Stimulated activated naive CD4-positive, alpha-beta T cell (primary cell): Measurements from ENCODE around the gene SYT7.
"Not testable (repeated sequence)": the region's sequence is repeated elsewhere in the genome, so short reads cannot be mapped to it uniquely, and the experiment has no call there.

ENCODE experiments used
- DNase-seq, 6 experiments: peaks; one replicate each; lab custom pipeline; 2025; lab: John Stamatoyannopoulos, UW

Gene SYT7

DNA sequence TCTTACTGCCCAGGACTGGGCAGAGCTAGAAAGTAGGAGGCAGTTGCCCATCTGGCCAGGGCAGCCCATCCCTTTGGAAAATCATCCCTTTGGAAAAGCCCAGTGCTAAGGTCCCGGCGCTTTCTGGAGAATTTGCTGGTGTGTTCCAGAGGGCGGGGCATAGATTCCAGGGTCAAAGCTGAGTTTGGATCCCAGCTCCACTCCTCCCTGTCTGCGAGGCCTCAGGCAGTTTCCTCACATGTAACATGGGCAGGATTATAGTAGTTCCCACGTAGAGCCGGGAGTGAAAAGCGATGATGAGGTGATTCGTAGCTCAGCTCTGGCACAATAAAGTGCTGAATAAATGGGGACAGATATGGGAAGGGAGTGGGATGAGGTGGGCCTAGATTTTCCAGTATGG, 103.8 kb downstream of the SYT7 start:
- no peak for DNase-seq

DNA sequence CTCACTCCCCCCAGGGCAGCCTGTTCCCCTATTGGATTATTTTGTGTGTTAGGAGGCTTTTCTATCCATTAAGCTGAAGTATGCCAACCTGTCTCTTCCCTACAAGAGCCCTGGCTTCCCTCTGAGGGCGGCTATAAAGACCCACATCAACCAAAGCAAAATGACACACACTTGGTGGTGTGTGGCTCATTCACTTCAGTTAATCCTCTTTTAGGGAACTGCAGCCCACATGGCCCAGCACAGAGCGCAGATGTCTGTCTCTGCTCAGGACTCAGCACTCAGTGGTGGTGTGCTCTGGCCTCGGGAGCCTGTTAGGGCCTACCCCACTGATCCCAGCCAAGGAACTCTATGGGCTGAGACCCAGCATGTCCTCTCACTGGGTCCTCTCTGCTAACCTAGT, 104.5 kb downstream of the SYT7 start:
- no peak for DNase-seq

DNA sequence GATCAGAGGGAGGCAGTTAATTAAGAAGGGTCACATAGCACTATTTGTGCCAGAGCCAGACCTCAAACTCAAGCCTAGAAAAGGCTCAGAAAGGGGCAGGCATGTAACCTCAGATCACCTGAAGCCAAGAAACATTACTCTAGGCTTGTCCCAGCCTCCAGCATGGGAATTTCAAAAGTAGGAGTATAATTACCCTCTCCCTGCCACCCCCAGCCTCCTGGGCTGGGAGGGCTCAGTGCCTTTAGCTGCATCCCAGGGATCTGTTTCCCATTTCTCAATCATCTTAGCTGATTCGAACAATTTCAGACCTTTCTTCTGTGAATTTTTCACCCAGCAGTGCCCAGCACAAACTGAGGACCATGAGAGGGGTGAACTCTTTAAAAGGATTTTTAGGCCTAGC, 105.4 kb downstream of the SYT7 start:
- no peak for DNase-seq

DNA sequence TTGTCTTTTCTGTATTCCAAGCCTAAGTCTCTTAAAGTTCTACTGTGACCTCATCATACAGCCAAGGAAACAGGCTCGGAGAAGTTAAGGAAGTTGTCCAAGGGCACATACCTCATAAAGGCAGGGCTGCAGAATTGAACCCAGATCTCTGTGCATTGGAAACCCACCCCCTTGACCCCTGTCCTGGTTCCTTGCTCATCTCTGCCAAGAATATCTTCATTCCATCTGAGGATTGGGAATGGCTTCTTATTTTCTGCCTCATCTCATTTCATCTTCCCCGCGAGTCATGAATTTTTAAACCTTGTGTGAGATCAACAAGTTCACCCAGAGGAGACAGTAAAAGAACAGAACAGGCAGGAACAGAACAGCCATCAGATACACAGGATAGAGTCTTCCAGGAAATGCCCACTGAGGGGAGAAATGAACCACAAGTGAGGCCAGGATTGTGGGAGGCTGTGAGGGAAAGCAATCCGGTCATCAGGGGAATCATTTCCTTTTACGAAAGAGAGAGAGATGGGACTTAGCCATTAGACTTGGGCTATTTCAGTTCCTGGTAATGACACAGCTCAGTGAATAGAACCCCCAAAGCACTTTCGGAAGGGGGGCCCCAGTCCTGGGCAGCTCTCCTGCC, 106.7 kb downstream of the SYT7 start:
- DNase-seq: no peak

DNA sequence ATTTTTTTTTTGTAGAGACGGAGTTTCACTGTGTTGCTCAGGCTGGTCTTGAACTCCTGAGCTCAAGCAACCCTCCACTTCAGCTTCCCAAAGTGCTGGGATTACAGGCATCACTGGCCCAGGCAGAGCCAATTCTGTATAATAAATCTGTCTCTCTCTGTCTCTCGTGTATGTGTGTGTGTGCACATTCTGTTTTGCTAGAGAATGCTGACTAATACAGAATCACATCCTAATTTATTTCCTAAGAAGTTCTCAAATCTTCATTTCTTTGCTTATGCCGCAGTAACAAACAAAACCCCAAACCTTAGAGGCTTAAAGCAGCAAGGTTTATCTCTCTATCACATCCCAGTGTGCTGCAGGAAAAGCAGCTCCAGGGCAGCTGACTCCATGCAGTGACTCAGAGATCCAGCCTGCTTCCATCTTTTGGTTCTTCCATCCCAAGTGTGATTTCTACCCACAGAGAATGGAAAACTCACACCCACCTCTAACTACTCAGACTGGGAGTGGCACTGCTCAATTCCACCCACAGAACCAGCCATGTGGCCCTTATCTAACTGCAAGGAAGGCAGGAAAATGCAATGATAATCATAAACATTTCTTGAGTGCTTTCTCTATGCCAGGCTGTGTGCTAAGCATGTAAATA, 107.4 kb downstream of the SYT7 start:
- DNase-seq: no peak

DNA sequence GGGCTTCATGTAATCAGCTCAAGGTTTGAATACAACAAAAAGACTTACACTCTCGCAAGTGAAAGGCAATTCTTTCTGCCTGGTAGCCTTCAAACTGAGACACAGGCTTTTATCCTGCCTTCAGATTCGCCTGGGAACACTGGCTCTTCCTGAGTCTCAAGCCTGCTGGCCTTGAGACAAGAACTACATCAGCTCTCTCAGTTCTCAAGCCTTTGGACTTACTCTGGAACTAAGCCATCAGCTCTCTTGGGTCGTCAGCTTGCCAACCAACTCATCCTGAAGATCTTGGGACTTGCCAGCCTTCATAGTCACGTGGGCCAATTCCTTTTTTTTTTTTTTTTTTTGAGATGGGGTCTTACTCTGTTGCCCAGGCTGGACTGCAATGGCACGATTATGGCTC, 108.0 kb downstream of the SYT7 start:
- DNase-seq: no peak

DNA sequence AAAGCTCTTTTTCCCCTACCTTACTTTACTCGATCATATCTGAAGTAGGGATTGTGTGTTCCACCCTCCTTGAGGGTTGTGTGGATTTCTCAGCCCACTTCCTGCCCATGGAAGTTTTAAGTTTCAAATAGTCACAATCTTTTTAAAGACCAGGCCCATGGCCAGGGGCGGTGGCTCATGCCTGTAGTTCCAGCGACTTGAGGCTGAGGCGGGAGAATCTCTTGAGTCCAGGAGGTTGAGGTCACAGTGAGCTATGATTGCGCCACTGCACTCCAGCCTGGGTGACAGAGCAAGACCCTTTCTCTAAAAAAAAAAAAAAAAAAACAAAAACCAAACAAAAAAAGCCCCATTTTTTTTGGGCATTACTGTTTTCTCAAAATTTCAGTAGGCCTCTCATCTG, 108.6 kb downstream of the SYT7 start:
- no peak for DNase-seq

DNA sequence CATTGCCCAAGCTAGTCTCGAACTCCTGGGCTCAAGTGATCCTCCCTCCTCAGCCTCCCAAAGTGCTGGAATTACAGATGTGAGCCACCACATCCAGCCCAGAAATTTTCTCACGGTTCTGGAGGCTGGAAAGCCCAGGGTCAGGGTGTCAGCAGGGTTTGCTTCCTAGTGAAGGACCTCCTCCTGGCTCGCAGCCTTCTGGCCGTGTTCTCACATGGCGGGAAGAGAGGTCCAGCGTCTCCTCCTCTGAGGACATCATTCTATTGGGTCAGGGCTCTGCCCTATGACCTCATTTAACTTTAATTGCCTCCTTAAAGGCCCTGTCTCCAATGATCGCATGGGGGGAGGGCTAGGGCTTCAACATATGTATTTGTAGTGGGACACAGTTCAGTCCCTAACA, 112.9 kb downstream of the SYT7 start:
- DNase-seq: no peak

DNA sequence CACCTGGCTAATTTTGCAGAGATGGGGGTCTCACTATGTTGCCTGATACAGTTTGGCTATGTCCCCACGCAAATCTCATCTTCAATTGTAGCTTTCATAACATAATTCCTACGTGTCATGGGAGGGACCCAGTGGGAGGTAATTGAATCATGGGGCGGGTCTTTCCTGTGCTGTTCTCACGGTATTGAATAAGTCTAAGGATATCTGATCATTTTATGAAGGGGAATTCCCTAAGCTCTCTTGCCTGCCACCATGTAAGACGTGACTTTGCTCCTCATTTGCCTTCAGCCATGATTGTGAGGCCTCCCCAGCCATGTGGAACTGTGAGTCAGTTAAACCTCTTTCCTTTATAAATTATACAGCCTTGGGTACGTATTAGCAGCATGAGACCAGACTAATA, 113.3 kb downstream of the SYT7 start:
- not testable (repeated sequence) for DNase-seq
